Fibroblast of mammary gland (primary cell): ENCODE results near the gene UVRAG.
A peak's percentile ranks its signal among the peaks of the same experiment; 100 is the strongest.

Source experiments
- DNase-seq: peaks from one replicate; pipeline ENCODE4 v3.0.0-alpha.2; 2010; ENCODE audit warnings: low read depth
- H3K4me3 ChIP-seq: 2 replicates; pipeline ENCODE4 v1.5.1; 2011; ENCODE audit warnings: low read depth, mild to moderate bottlenecking, low read length, moderate library complexity; ENCODE audit not compliant: control insufficient read depth
- CTCF ChIP-seq: conservative IDR thresholded peaks from 2 replicates; pipeline ENCODE4 v1.5.1; 2011; ENCODE audit warnings: low read depth, low read length, inconsistent platforms; ENCODE audit not compliant: control insufficient read depth, insufficient read depth

UVRAG gene

GRCh38 chr11:75809111-75809510 is 5.9 kb upstream of the UVRAG start:
- H3K4me3 ChIP-seq, result no peak overlapping the region

GRCh38 chr11:75809991-75810390 is 5.0 kb upstream of the UVRAG start:
- no peak for TF ChIP-seq CTCF
- no peak overlapping the region for H3K4me3 ChIP-seq
- DNase-seq, result no peak

More at GRCh38 chr11:75809111-75809510, 5.9 kb upstream of the UVRAG start:
- no peak for DNase-seq
- no peak for TF ChIP-seq CTCF

- no peak overlapping the region for H3K4me3 ChIP-seq
- TF ChIP-seq CTCF, result no peak
- DNase-seq, result no peak
Measured at GRCh38 chr11:75810637-75811390, 4.2 kb upstream of the UVRAG start.

- DNase-seq, result no peak
- H3K4me3 ChIP-seq, result no peak overlapping the region
- TF ChIP-seq CTCF, result no peak
Measured at GRCh38 chr11:75811485-75811884, 3.5 kb upstream of the UVRAG start.

GRCh38 chr11:75812542-75813040 is 2.4 kb upstream of the UVRAG start:
- no peak overlapping the region for H3K4me3 ChIP-seq
- no peak for TF ChIP-seq CTCF
- peak; percentile 9 for DNase-seq

GRCh38 chr11:75813124-75813523 is 1.9 kb upstream of the UVRAG start:
- H3K4me3 ChIP-seq, result no peak overlapping the region
- no peak for DNase-seq
- TF ChIP-seq CTCF, result no peak
